Measurements from ENCODE around the gene WDR48.
A peak's percentile ranks its signal among the peaks of the same experiment; 100 is the strongest.

WDR48 gene

DNA sequence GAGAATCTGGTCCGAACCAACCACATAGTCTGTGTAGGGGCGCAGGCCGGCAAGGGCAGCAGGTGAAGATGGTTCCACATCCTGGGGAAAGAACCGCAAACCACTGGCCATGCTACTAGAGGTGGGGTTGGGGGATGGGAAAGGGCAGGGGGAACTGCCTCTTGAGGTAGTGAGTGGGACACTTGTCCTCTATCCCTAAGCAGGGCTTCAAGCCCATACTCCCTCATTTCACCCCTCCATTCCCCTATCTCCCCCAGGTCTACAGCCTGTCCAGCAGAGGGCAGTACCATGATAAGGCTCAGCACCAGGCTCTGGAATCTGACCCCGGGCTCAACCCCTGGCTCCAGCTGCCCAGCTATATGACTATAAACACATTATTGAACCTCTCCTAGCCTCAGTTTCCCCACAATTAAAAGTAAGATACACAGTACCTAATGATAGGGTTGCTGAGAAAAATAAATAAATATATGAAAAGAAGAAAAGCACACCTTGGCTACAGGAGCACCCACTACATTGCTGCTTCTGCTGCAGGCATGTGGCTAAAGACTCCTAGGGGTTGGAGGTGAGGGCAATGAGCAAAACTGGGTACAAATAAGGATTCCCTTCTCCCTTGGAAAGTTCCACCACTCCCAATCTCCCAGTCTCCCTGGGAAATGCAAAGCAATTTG lies 49.3 kb downstream of the WDR48 start:
- no peak for FAIRE-seq
- peak; percentile 11 for DNase-seq (ENCODE audit: low spot score)

DNA sequence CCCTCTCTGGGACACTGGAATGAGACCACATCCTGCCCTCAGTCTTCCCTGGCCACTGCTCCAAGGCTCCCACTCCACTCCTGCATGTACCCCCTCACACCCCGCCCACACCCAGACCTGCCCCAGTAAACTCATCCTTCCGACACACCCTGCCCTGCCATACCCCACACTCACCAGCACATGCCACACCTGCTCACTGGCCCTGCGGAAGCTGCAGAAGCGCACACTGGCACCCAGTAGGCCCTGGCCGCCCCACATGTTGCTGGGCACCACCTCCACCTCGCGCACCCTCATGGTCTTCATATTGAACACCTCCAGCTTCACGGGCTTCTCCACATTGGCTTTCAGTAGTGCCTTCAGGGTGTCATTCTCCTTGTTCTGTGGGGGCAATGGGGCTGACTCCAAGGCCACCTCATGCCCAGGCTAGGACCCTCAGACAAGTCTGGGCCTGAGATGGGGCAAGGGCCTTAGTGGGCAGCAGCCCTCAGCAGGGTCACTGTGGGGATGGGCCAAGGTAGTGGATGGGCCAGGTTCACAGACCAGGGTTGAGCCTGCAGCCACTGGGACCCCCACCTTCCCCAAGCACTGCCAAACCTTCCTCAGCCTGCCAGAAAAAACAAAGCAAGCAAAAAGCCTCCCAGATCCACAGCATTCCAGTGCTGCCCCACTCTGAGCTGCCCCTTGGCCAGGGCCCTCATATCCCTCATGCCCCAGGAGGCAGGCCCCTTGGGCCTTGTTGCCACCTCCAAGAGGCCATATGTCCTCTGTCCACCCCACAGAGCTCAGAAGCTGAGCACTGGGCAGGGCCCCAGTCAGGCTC lies 50.9 kb downstream of the WDR48 start:
- FAIRE-seq (no peak), DNase-seq (ENCODE audit: low spot score) (no peak)

DNA sequence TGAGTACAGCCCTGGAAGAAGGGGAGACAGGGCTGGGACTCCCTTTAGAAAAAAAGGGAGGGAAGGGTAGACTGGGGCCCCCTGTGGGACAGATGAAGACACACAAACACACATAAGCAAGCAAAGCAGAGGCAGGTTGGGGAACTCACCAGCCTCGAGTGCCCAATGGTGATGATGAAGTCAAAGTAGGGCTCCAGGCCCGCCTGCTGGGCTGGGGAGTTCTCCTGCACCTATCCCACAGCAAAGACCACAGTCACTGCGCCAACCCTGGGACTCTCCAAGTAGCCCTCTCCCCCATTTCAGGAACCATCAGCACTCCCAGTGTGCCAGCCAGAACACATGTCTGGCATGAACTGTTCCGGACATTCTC lies 51.5 kb downstream of the WDR48 start:
- DNase-seq (ENCODE audit: low spot score) (no peak), FAIRE-seq (no peak)

DNA sequence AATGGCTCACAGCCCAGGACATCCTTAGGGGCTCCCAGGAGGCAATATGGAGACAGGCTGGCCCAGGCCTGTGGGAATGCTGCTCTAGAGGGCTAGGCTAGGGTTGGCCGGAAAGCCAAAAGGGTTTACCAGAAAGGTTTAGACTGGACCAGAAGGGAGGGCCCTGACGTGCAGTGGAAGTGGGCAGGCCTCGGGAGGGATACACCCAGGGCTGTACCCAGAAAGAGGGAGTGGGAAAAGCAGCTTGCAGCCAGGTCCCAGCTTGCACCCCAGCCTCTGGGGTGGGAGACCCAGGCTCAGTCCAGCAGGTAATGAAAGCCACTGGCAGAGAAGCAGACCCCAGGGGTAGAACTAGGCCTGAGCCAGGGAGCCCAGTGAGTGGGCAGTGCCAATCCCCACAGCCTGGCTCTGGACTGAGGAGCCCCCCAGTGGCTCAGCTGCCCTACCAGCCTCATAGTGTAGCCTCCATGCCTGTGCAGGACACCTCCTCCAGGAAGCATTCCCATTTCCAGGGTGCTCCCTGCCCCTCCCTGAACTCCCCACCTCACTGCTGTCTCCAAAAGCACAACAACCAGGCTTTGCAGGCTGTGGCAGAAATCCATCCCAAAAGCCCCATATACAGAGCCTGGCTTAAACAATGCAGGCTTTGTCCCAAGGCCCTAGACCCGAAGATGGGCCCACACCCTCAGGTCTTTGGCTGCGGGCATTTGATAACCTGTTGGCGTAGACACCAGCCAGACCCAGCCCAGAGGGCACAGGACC lies 52.2 kb downstream of the WDR48 start:
- DNase-seq (ENCODE audit: low spot score), result no peak
- no peak for FAIRE-seq

- no peak for DNase-seq (ENCODE audit: low spot score)
- no peak for FAIRE-seq
Observed at GRCh38 chr3:39104961-39105686, 53.3 kb downstream of the WDR48 start.

DNA sequence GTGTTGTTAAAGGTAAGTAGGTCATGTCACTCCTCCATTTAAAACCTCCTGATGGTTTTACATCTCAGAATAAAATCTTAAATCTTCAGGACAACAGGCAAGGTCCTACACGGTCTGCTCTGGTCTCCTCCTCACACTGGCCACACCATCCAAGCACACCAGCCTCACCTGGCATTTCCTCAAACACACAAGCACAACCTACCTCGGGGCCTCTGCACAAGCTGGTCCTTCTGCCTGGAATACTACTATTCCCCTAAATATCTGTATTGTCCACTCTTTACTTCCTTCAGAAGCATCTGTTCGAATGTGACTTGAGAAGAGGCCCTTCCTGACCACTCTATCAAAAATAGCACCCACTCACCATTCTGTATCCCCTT lies 53.9 kb downstream of the WDR48 start:
- FAIRE-seq, result no peak
- DNase-seq (ENCODE audit: low spot score), result no peak

- no peak for FAIRE-seq
- no peak for DNase-seq (ENCODE audit: low spot score)
Observed at GRCh38 chr3:39106281-39106811, 54.5 kb downstream of the WDR48 start.

- FAIRE-seq (no peak), DNase-seq (ENCODE audit: low spot score) (no peak)
Observed at GRCh38 chr3:39106851-39107387, 55.1 kb downstream of the WDR48 start.

GRCh38 chr3:39107388-39108199 lies 55.8 kb downstream of the WDR48 start, which contains the start of the genes GORASP1 and TTC21A:
Gene GORASP1 (minus strand): TSS chr3:39107627. CDS start chr3:39107541, 86 bp downstream.
Gene TTC21A (plus strand): TSS chr3:39107680. CDS start chr3:39107838, 158 bp downstream.
- DNase-seq (ENCODE audit: low spot score) (peak; percentile 71), FAIRE-seq (no peak)

DNA sequence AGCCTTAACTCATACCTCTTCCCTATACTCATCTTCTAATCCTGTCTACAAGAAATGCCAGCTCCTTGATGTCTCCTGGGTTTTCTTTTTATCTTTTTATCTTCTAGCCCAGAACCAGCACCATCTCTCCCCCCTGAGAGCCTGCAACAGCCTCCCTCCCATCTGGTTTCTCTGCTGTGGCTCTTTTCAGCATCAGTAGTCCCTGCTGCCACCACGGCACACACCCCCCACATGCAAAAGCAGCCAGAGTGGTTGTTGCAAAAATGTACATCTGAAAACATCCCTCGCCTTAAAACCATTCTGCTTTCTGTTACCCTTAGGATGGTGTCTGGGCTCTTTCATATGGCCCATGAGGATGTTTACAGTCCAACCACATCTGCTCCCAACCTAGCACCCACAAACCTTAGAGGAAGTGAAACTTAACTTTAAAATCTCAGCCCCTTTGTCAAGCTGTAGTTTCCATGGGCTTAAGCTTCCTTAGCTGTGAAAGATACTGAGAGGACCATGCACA lies 56.4 kb downstream of the WDR48 start:
- DNase-seq (ENCODE audit: low spot score), result no peak
- no peak for FAIRE-seq

GRCh38 chr3:39109086-39109485 lies 57.3 kb downstream of the WDR48 start:
- no peak for FAIRE-seq
- no peak for DNase-seq (ENCODE audit: low spot score)

DNA sequence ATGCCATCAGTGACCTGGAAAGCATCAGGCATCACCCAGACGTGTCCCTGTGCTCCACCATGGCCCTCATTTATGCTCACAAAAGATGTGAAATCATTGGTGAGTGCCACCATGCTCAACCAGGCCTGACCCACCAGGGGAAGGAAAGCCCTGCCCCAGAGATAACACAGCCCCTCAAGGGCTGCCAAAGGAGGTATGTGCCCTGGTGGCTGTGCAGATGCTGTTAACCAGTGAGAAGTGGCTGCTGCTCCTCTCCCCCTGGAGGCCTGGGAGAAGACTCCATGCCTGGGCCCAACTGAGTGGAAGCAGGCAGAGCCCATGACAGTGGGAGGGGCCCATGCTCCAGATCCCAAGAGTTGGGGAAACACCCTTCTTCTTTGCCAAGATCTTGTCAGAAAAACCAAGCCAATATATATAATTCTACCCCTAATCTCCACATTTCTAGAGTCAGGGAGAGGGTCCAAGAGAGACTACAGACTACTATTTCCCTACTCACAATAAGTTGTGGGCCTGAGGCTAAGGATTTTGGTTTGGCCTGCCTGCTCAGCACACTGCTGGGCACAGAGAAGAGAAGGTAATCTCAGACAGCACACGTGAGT lies 58.3 kb downstream of the WDR48 start:
- DNase-seq (ENCODE audit: low spot score) (no peak), FAIRE-seq (no peak)

DNA sequence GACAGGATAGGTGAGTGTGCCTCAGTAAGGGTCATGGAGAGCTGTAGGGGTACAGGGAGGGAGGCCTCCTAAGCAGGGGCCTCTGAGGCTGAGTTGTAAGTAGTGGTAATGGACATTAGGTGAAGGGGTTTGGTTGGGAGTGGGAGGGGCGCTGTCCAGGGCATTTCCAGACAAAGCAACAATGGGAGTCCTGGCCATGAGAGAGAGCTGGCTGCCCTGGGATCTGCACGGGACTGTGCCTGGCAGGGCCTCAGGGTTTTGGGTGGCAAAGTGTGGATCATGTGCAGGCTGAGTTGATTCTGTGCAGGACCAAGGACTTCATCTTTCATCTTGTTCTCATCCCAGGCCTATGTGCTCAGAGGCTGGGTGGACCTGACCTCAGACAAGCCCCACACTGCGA lies 60.3 kb downstream of the WDR48 start:
- no peak for FAIRE-seq
- DNase-seq (ENCODE audit: low spot score), result no peak

GRCh38 chr3:39112535-39112934 lies 60.7 kb downstream of the WDR48 start:
- DNase-seq (ENCODE audit: low spot score), result no peak
- no peak for FAIRE-seq

DNA sequence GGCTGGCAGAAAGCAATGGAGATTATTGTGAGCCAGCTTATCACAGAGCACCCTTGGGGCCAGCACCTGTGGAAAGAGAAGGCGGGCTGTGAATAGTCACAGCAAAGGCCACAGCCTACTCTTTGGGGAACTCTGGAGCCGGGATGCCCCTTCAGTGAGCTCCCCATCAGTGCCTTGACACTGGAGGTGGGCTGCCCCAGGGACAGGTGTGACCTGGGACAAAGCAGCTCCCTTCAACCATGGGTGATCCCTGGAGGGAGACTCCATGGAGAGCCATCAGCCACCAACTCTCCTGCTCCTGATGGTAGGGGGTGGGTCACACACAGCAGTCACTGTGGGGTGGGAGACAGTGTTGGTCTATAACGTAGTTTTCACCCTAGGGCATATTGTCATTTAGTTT lies 61.5 kb downstream of the WDR48 start:
- DNase-seq (ENCODE audit: low spot score) (no peak), FAIRE-seq (no peak)

DNA sequence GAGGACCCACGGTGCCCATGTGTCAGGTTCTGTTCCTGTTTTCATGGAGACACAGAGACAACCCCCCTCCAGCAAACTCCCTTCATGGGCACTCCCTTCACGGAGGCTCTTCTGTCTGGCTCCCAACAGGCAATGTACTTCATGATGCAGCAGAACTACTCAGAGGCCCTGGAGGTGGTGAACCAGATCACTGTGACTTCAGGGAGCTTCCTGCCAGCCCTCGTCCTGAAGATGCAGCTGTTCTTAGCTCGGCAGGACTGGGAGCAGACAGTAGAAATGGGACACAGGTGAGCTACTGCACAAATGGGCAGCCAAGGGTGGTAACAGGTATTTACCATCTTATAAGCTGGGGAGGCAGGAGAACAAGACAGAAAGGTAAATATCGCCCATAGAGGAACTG lies 62.6 kb downstream of the WDR48 start:
- FAIRE-seq, result no peak
- DNase-seq (ENCODE audit: low spot score), result no peak

DNA sequence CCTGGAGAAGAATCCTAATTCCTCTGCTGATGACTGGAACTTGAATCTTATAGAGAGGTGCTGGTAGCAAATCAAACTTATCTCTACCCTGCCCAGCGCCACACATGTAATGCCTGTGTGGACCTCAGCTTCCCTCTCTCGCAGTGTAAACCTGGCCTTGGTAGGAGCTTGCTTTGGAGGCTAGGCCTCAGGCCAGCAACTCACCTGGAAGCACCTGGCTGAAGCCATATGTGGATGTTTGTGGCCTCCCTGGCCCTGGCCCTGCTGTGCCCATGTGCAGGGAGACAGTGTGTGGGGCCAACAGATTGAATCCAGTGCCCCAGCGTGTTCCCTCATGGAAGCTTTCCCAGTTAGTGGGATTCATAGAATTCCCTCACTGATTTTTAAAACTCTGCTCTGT lies 64.1 kb downstream of the WDR48 start:
- FAIRE-seq, result no peak
- no peak for DNase-seq (ENCODE audit: low spot score)

DNA sequence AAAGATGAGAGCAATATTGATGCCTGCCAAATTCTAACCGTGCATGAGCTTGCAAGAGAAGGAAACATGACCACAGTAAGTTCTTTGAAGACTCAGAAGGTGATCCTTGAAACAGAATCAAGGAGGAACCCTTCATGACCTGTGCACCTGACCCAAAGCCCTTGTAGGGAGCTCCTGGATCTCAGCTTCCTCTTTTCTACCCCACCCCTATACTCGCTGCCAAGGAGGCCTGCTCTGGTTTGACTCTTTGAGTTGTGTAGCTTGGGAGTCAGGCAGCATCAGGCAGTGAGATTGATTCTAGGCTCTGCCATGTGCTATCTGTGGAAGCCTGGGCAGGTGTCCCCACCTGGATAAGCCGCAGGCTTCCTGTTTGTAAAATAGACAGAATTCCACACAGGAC lies 66.3 kb downstream of the WDR48 start:
- FAIRE-seq (no peak), DNase-seq (ENCODE audit: low spot score) (no peak)

DNA sequence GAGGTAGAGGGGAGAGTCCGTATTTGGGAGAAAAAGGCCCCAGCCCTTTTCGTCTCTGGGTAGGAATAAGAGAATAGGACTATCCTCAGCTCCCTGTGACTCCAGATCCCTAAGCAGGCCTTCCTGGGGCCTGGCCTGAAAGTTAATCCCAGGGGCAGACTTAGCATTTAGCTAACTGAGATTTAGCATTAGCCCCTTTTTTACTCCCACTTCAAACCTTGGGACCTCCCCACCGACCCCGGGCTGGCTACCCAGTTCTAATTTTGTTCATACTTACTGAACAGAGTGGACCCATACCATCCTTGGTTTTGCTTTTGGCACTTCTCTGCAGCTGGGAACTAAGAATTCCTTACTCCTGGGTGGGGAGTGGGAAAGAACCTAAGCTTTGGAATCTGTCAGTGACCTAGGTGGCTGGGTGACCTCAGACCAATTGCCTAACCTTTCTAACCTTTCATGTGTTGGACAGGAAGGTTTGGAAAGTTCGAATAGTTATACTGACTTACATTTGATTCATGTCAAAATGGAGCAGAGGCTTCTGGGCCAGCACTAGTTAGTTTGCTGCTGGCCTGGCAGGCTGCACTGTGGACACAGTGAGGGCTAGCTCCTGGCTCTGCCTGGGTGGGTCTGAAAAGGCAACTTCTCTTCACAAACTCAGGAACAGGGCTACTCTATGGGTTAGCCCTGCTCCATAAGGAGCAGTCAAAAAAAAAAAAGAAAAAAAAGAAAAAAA lies 67.3 kb downstream of the WDR48 start:
- FAIRE-seq (no peak), DNase-seq (ENCODE audit: low spot score) (no peak)

Measured in RCC 7860 (cell line).